A673 (cell line): ENCODE data around the gene FOXN3. TPM values are rescaled to one million over a fixed set of nuclear protein-coding genes. Genes with fewer than 3 reads are reported as not detected.

Source experiments
- BruUV-seq: library from RNA; stranded (reverse); fragments of 400-500 nt; replicated peaks from 2 replicates; lab custom pipeline; 2021; lab: Mats Ljungman, UMichigan
- CTCF ChIA-PET: fragments of 300-600 bp; sonication (Branson Sonifier 250); formaldehyde crosslinking; loops from one replicate; lab custom pipeline; 2022; ENCODE audit warnings: antibody characterized with exemption; lab: Charles Lee
- POLR2A ChIA-PET: fragments of 300-600 bp; sonication (Branson Sonifier 250); formaldehyde crosslinking; loops from one replicate; lab custom pipeline; 2022; ENCODE audit warnings: antibody characterized with exemption; ENCODE audit not compliant: low non-redundant PET; lab: Charles Lee
- DNase-seq: peaks from one replicate; pipeline ENCODE4 v3.0.0-alpha.2; 2015; ENCODE audit warnings: low spot score
- H3K27ac ChIP-seq: fragments of 200-600 bp; sonication (generic); 2 replicates; pipeline ENCODE4 v1.5.1; 2016; ENCODE audit warnings: mixed run types, low read depth, mild to moderate bottlenecking, mixed read lengths, antibody characterized with exemption, low read length; ENCODE audit not compliant: poor library complexity, severe bottlenecking
- H3K27me3 ChIP-seq: fragments of 200-600 bp; sonication (generic); replicated peaks from 2 replicates; pipeline ENCODE4 v1.6.1; 2017; ENCODE audit warnings: mixed run types, low read depth, mild to moderate bottlenecking, mixed read lengths, antibody characterized with exemption, low read length; ENCODE audit not compliant: insufficient read depth, poor library complexity
- H3K36me3 ChIP-seq: fragments of 200-600 bp; sonication (generic); 2 replicates; pipeline ENCODE4 v1.6.1; 2016; ENCODE audit warnings: mixed run types, mild to moderate bottlenecking, mixed read lengths, antibody characterized with exemption, low read length; ENCODE audit not compliant: insufficient read depth, poor library complexity, severe bottlenecking
- H3K4me1 ChIP-seq: fragments of 200-600 bp; sonication (generic); 2 replicates; pipeline ENCODE4 v1.6.1; 2017; ENCODE audit warnings: mixed run types, mild to moderate bottlenecking, mixed read lengths, antibody characterized with exemption, low read length; ENCODE audit not compliant: insufficient read depth, poor library complexity, severe bottlenecking
- H3K4me3 ChIP-seq: fragments of 200-600 bp; sonication (generic); 2 replicates; pipeline ENCODE4 v1.5.1; 2016; ENCODE audit warnings: low read depth, mixed run types, mild to moderate bottlenecking, mixed read lengths, low read length; ENCODE audit not compliant: poor library complexity, severe bottlenecking
- H3K9me3 ChIP-seq: fragments of 200-600 bp; sonication (generic); 2 replicates; pipeline ENCODE4 v1.6.1; 2016; ENCODE audit warnings: mixed run types, low read depth, mild to moderate bottlenecking, mixed read lengths, antibody characterized with exemption, low read length; ENCODE audit not compliant: poor library complexity, severe bottlenecking
- CTCF ChIP-seq: fragments of 300-800, 200-600 bp; sonication (generic); conservative IDR thresholded peaks from 2 replicates; pipeline ENCODE4 v1.5.1; 2017; ENCODE audit warnings: low read depth, mild to moderate bottlenecking, antibody characterized with exemption, low read length, moderate library complexity, mixed read lengths
- EZH2 ChIP-seq: fragments of 200-600 bp; sonication (generic); IDR thresholded peaks from 2 replicates; pipeline ENCODE4 v1.6.1; 2017; ENCODE audit warnings: borderline replicate concordance, low read depth, mild to moderate bottlenecking, mixed read lengths, antibody characterized with exemption, low read length; ENCODE audit not compliant: poor library complexity, severe bottlenecking
- intact Hi-C: fragments of 100-400 bp; cut with micrococcal nuclease; formaldehyde crosslinking; loops from one replicate; pipeline ENCODE4 v1.10.0; 2022; ENCODE audit not compliant: unreplicated experiment
- total RNA-seq: library from RNA; stranded (reverse); gene quantifications from 2 replicates; pipeline ENCODE4 v1.2.3, GENCODE V29; 2021

Gene FOXN3
- total RNA-seq, 1 experiment from 2014 or later = 15.3 TPM

DNA sequence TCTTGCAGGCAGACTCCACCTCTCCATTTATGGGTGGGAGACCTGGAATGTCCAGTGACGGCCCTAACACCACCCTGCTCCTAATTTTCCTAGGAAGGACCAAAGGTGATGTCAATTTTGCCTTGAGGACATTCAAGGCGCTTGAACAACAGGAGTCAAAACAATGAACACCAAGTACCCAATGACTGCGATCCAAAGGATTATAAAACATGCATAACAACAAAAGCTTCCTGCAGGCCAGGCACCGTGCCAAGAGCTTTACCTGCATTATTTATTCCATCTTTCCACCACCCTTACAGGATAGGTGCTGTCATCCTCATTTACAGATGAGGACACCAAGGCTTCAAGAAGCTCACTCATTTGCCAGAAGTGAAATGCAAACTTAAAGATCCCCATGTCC, 15.2 kb upstream of the FOXN3 start:
- Histone ChIP-seq H3K36me3 (no peaks in the 10 kb centered on the region), H3K9me3 (no peaks in the 10 kb centered on the region), H3K4me3 (no peak overlapping the region), H3K27me3 (no peaks in the 10 kb centered on the region), H3K27ac (no peak overlapping the region), H3K4me1 (peaks cover 15% of the 10 kb centered on the region)
- POLR2A ChIA-PET = no interaction called here
- DNase-seq = no peak
- TF ChIP-seq EZH2 (no peak), CTCF (no peak)
- intact Hi-C loops = no loop called here
- no TSS peak for BruUV-seq
- CTCF ChIA-PET = no interaction called here

GRCh38 chr14:89430391-89431236, 13.6 kb upstream of the FOXN3 start:
- peaks cover 15% of the 10 kb centered on the region for H3K4me1 ChIP-seq
- no TSS peak for BruUV-seq
- DNase-seq = no peak
- H3K4me3 ChIP-seq = no peak overlapping the region
- ChIA-PET CTCF (no interaction called here), POLR2A (no interaction called here)
- TF ChIP-seq EZH2 (no peak), CTCF (no peak)
- intact Hi-C loops = no loop called here
- no peaks in the 10 kb centered on the region for H3K36me3 ChIP-seq
- no peak overlapping the region for H3K27ac ChIP-seq
- H3K27me3 ChIP-seq = no peaks in the 10 kb centered on the region
- H3K9me3 ChIP-seq = no peaks in the 10 kb centered on the region

DNA sequence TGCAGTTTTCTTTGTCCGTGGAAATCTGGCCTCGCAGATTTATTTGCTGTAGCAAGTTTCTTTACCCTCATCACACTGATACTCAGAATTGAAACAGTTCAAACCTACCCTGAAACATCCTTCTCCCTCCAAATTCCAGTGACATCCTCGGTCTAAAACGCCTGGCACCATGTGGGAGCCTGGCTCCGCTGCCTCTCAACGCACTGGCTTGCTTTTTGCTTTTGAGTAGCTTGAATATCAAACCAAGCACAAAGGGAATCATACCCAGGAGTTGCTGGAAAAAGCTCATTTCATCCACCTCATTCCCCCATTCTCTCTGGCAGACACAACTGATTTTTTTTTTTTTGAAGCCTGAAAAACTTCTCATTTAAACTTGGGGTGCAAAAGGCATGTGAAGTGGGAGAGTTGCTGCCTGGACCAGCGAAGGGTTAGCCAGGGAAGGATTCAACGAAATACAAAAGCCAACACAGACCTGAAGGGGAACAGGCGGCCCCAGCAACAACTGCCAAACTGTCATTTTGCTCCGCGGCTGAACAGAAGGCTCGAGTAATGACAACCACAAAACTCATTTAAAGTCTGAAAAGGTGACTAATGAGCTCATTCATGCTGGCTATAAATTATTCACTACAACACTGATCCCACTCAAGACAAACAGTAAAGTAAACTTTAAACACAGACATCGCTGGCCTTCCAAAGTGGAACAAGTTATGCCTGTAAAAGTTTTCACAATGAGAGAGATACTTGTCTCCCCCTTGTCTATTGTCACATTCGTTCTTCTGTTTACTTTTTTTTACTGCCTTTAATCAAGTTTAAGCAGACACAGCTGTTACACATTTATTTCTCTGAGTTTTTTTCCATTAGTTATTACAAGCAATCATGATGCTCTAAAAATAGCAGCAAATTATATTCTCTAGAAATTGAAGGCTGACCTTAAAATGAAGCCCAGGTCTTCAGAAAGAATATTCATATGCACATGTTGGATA, 12.5 kb upstream of the FOXN3 start:
- ChIA-PET POLR2A (no interaction called here), CTCF (no interaction called here)
- H3K9me3 ChIP-seq = no peaks in the 10 kb centered on the region
- no peaks in the 10 kb centered on the region for H3K36me3 ChIP-seq
- no peak overlapping the region for H3K27ac ChIP-seq
- intact Hi-C loops = no loop called here
- BruUV-seq = no TSS peak
- TF ChIP-seq EZH2 (no peak), CTCF (no peak)
- H3K4me1 ChIP-seq = peaks cover 15% of the 10 kb centered on the region
- no peak overlapping the region for H3K4me3 ChIP-seq
- peak; percentile 9 for DNase-seq
- no peaks in the 10 kb centered on the region for H3K27me3 ChIP-seq
